AG04450 (cell line): Measurements from ENCODE around the gene BCL7A. TPM values are rescaled to one million over a fixed set of nuclear protein-coding genes. Genes with fewer than 3 reads are reported as not detected.

ENCODE experiments used
- CTCF ChIA-PET: fragments of 300-600, 350-600 bp; formaldehyde crosslinking; extraction: SDS; loops from one replicate; lab custom pipeline; 2022; ENCODE audit warnings: antibody characterized with exemption, inconsistent platforms; lab: Charles Lee
- POLR2A ChIA-PET: fragments of 350-600 bp; formaldehyde crosslinking; extraction: SDS; loops from one replicate; lab custom pipeline; 2021; ENCODE audit warnings: antibody characterized with exemption, inconsistent platforms; lab: Yijun Ruan, JAX
- DNase-seq: peaks from one replicate; pipeline ENCODE4 v3.0.0-alpha.2; 2011; ENCODE audit warnings: low read depth, low spot score
- H3K27ac ChIP-seq: one replicate; pipeline ENCODE4 v1.5.1; 2012; ENCODE audit warnings: low read depth, low read length, control low read depth
- H3K27me3 ChIP-seq: one replicate; pipeline ENCODE4 v1.6.0; 2012; ENCODE audit warnings: low read length; ENCODE audit not compliant: control insufficient read depth, insufficient read depth
- H3K4me3 ChIP-seq: 2 replicates; pipeline ENCODE4 v1.5.1; 2011; ENCODE audit warnings: mild to moderate bottlenecking, low read depth, low read length, control low read depth
- H3K9me3 ChIP-seq: 2 replicates; pipeline ENCODE4 v1.5.1; 2012; ENCODE audit warnings: low read length; ENCODE audit not compliant: control insufficient read depth, insufficient read depth
- CTCF ChIP-seq: IDR thresholded peaks from 2 replicates; pipeline ENCODE4 v1.5.1; 2011; ENCODE audit warnings: low read depth, low read length, control low read depth, inconsistent platforms
- polyA plus RNA-seq: library from polyadenylated mRNA; depleted of rRNA; stranded (reverse); fragments of >200 nt; gene quantifications from 2 replicates; pipeline ENCODE4 v1.2.3, GENCODE V29; 2011

Gene BCL7A
- polyA plus RNA-seq, 1 experiment: 4.4 TPM

GRCh38 chr12:122097584-122097926 lies 75.9 kb downstream of the BCL7A start:
- no peak for DNase-seq
- H3K27ac ChIP-seq: peak overlapping the region; percentile 52
- no peaks in the 10 kb centered on the region for H3K27me3 ChIP-seq
- CTCF ChIA-PET: interaction anchor here (0.7 to 1.9 kb wide), 4 partner anchors 25 to 46 kb away, joined by 4 to 11 read pairs (median 6); no protein-coding TSS in a partner anchor
- no peak for TF ChIP-seq CTCF
- H3K9me3 ChIP-seq: no peaks in the 10 kb centered on the region
- no peak overlapping the region for H3K4me3 ChIP-seq
- POLR2A ChIA-PET: interaction anchor here (1.3 to 2.9 kb wide), 5 partner anchors 9 to 19 kb away, joined by 3 to 34 read pairs (median 8); partner anchors contain the start of gene MLXIP

- ChIA-PET CTCF (interaction anchor here (0.7 to 1.9 kb wide), 4 partner anchors 25 to 46 kb away, joined by 4 to 11 read pairs (median 6); no protein-coding TSS in a partner anchor), POLR2A (interaction anchor here (1.3 to 2.9 kb wide), 3 partner anchors 9 to 20 kb away, joined by 3 to 34 read pairs (median 8); partner anchors contain the start of gene MLXIP)
- Histone ChIP-seq H3K27me3 (no peaks in the 10 kb centered on the region), H3K27ac (peak overlapping the region; percentile 52), H3K4me3 (no peak overlapping the region), H3K9me3 (no peaks in the 10 kb centered on the region)
- no peak for TF ChIP-seq CTCF
- DNase-seq: no peak
Measured at GRCh38 chr12:122097927-122098756, 76.5 kb downstream of the BCL7A start.

GRCh38 chr12:122099280-122099749 lies 77.6 kb downstream of the BCL7A start:
- DNase-seq: no peak

GRCh38 chr12:122099856-122100255 lies 78.2 kb downstream of the BCL7A start:
- Histone ChIP-seq H3K27me3 (no peaks in the 10 kb centered on the region), H3K9me3 (no peaks in the 10 kb centered on the region), H3K27ac (no peak overlapping the region), H3K4me3 (no peak overlapping the region)
- ChIA-PET CTCF (interaction anchor here (0.7 to 1.4 kb wide), 4 partner anchors 23 to 116 kb away, joined by 3 to 8 read pairs (median 4); no protein-coding TSS in a partner anchor), POLR2A (no interaction called here)
- TF ChIP-seq CTCF: no peak
- no peak for DNase-seq

More at GRCh38 chr12:122099280-122099749, 77.6 kb downstream of the BCL7A start:
- ChIA-PET CTCF (interaction anchor here (0.7 to 1.4 kb wide), 2 partner anchors 24 to 117 kb away, joined by 3 to 8 read pairs; no protein-coding TSS in a partner anchor), POLR2A (no interaction called here)
- H3K27ac ChIP-seq: no peak overlapping the region
- no peak overlapping the region for H3K4me3 ChIP-seq
- no peak for TF ChIP-seq CTCF
- no peaks in the 10 kb centered on the region for H3K9me3 ChIP-seq
- H3K27me3 ChIP-seq: no peaks in the 10 kb centered on the region

- CTCF ChIA-PET: interaction anchor here (1.0 to 1.4 kb wide), 3 partner anchors 23 to 90 kb away, joined by 3 to 8 read pairs (median 5); no protein-coding TSS in a partner anchor
- DNase-seq: no peak
- POLR2A ChIA-PET: no interaction called here
- no peaks in the 10 kb centered on the region for H3K9me3 ChIP-seq
- H3K27ac ChIP-seq: no peak overlapping the region
- no peaks in the 10 kb centered on the region for H3K27me3 ChIP-seq
- no peak for TF ChIP-seq CTCF
- H3K4me3 ChIP-seq: no peak overlapping the region
Measured at GRCh38 chr12:122100568-122100967, 78.9 kb downstream of the BCL7A start.
